ENCODE results near the gene NPY1R.

DNA sequence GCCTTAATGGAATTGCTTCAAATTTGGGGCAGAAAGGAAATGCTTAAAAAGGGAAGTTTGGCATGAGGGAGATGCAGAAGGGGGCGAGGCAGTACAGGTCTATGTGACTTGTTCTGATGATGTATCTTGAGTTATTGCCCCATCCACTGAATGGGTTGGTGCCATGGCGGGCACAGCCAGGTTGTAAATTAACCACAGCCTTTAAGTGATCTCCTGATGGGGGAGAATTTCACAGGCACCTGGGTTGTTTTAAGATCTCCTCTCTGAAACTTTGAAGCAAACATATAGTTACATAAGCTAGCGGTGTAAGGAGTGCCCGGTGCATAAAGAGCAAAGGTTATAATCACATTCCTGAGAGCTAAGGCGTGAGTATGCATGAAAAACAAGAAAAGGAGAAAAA lies 48.3 kb upstream of the NPY1R start:
- TF ChIP-seq, protein P1, sequence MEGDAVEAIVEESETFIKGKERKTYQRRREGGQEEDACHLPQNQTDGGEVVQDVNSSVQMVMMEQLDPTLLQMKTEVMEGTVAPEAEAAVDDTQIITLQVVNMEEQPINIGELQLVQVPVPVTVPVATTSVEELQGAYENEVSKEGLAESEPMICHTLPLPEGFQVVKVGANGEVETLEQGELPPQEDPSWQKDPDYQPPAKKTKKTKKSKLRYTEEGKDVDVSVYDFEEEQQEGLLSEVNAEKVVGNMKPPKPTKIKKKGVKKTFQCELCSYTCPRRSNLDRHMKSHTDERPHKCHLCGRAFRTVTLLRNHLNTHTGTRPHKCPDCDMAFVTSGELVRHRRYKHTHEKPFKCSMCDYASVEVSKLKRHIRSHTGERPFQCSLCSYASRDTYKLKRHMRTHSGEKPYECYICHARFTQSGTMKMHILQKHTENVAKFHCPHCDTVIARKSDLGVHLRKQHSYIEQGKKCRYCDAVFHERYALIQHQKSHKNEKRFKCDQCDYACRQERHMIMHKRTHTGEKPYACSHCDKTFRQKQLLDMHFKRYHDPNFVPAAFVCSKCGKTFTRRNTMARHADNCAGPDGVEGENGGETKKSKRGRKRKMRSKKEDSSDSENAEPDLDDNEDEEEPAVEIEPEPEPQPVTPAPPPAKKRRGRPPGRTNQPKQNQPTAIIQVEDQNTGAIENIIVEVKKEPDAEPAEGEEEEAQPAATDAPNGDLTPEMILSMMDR (IDR thresholded peaks at IDR 0.05) = no peak
- TF ChIP-seq POLR2AphosphoS5 (IDR thresholded peaks at IDR 0.05) (no peak), EP300 (IDR thresholded peaks at IDR 0.05) (no peak), POLR2A (IDR thresholded peaks at IDR 0.05) (no peak)
